ENCODE measurements around the gene C16orf95.
"Not testable (repeated sequence)": the region's sequence is repeated elsewhere in the genome, so short reads cannot be mapped to it uniquely, and the experiment has no call there.

Gene C16orf95

GRCh38 chr16:87345726-87346424 is 28.7 kb upstream of the C16orf95 start:
- DNase-seq, result no peak

DNA sequence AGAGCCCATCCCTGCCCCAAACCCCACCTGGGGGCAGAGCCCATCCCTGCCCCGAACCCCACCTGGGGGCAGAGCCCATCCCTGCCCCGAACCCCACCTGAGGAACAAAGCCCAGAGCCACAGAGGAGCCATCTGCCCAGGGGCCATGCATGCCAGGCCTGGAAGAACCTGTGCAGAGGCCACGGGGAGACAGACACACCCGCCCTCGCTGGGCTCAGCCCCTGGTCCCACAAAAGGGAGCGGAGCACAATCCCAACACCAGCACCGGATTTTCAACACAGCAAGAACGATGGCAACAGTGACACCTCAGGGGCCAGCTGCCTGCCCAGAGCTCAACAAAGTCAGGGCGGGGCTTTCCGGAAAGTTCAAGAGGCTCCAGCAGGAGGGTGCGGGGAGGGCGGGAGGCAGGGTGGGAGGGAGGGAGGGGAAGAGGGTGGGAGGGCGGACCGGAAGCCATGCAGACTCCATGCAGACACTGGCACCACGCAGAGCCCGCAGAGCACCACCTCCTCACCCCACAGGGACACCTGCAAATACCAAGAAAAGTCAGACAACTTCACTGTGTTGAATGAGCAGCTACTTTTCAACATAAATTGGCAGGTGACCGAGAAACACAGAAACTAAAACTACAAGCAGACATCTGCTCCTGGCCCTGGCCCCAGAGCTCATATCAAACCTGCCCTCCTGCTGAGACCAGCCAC is 27.9 kb upstream of the C16orf95 start:
- DNase-seq, result peak; percentile 53

DNA sequence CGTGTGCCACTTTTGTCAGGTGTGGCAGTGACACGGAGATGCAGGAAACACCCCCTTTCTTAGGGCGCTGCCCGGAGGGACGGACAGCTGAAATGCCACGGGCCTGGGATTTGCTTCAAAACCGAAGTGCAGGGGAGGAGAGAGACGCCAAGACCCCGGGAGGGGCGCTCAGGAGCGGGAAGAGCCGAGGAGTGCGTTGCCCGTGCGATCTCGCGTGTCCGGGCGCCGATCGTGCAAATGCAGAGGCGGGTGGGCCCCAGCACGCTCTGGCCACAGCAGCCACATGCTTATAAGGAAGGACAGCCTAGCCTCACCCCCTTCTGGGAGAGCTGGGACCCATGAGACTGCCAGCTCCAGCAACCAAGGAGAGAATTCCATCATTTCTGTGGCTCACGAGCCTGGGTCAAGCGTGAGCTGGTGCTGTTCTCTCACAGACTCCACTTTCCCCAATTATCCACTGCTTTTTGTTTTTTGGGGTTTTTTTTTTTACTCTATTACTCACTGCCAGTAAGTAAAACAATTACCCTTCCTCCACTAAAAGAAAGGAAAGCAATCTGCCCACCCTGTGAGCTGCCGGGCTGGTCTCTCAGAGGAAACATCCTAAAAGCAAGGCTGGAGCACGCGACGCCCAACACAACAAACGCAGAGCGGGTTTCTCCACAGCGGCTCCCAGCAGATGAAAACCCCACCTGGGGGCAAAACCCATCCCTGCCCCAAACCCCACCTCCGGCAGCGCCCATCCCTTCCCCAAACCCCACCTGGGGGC is 27.2 kb upstream of the C16orf95 start:
- no peak for DNase-seq

- no peak for DNase-seq
Observed at GRCh38 chr16:87343753-87344050, 26.5 kb upstream of the C16orf95 start.

GRCh38 chr16:87342978-87343752 is 26.0 kb upstream of the C16orf95 start:
- DNase-seq, result no peak

GRCh38 chr16:87342504-87342903 is 25.3 kb upstream of the C16orf95 start:
- DNase-seq, result no peak

DNA sequence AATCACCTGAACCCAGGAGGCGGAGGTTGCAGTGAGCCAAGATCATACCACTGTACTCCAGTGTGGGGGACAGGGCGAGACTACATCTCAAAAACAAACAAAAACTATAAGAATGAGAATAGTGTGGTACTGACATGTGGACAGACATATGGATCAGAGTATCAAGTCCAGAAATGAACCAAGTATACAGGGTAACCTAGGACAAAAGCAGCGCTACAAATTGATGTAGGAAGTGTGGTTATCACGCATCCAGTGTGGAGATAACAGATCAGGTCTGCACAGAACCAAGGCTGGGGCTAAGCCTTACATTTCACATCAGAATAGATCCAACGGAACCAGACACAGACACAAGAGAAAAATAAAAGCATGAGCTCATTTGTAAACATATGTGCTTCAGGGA is 23.0 kb upstream of the C16orf95 start:
- no peak for DNase-seq

DNA sequence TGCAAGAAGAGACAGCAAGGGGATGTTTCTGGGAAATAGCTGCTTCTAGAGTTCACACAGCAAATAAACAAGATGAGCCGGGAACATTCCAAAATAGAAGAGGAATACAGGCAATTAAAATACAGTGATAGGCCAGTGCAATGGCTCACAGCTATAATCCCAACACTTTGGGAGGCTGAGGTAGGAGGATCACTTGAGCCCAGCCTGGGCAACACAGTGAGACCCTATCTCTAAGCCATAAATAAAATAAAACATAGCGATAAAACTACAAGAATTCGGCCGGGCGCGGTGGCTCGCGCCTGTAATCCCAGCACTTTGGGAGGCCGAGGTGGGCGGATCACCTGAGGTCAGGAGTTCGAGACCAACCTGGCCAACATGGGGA is 22.5 kb upstream of the C16orf95 start:
- DNase-seq, result not testable (repeated sequence)

DNA sequence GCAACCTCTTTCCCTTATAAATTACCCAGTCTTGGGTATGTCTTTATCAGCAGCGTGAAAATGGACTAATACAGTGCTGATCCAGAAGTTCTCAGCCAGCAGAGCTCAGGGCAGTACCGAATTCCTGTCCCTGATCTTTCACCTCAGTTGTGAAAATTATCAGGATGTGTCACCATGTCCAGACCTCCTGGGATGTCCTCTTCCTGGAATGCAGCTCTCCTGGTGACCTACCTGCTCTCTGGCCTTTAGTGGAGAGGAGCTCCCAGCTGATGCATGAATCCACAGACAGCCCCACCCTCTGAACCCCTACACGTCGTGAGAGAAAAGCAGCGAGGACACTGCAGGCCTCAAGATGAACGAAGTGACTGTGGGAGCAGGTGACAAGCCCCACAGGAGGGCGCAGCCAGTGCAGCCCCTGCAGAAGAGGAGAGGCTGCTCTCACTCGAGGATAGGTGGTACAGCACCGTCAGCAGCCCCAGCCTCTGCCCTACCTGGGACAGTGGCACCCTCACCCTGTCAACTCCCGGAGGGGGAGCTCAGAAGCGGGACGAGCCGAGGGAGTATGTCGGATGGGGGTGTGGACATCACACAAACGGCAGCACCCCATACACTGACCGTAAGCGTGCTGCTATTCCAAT is 22.0 kb upstream of the C16orf95 start:
- DNase-seq, result no peak

GRCh38 chr16:87338155-87338765 is 21.1 kb upstream of the C16orf95 start:
- DNase-seq, result no peak

DNA sequence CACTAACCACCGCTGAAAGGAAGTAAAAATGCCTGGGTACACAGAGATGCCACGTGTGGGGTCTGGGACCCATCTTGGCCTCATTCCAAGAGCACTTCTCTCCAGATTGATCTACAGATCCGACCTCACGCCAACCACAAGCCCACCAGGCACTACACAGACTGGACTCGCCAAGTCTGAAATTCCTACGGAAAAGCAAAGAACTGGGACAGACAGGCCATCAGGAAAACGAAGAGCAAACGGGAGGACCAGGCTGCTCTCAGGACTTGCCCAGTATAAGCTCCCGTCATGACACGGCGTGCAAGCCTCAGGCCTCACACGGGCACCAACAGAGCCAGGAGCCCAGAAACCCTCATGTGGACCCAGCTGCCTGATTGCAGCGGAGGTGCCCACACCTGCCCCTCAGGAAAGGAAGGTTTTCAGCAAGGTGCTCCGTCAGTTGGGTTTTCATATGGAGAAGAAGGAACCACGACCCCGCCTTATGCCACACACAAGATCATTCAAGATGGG is 20.1 kb upstream of the C16orf95 start:
- DNase-seq, result no peak

GRCh38 chr16:87336434-87337240 is 19.4 kb upstream of the C16orf95 start:
- DNase-seq, result no peak

- no peak for DNase-seq
Observed at GRCh38 chr16:87335625-87336433, 18.6 kb upstream of the C16orf95 start.

GRCh38 chr16:87334651-87335624 is 17.7 kb upstream of the C16orf95 start:
- no peak for DNase-seq

- no peak for DNase-seq
Observed at GRCh38 chr16:87333581-87334331, 16.6 kb upstream of the C16orf95 start.

- DNase-seq, result no peak
Observed at GRCh38 chr16:87333101-87333500, 15.9 kb upstream of the C16orf95 start.

- DNase-seq, result no peak
Observed at GRCh38 chr16:87332150-87332549, 15.0 kb upstream of the C16orf95 start.

- no peak for DNase-seq
Observed at GRCh38 chr16:87331241-87331801, 14.1 kb upstream of the C16orf95 start.
